ENCODE results near the gene AGFG1.

DNA sequence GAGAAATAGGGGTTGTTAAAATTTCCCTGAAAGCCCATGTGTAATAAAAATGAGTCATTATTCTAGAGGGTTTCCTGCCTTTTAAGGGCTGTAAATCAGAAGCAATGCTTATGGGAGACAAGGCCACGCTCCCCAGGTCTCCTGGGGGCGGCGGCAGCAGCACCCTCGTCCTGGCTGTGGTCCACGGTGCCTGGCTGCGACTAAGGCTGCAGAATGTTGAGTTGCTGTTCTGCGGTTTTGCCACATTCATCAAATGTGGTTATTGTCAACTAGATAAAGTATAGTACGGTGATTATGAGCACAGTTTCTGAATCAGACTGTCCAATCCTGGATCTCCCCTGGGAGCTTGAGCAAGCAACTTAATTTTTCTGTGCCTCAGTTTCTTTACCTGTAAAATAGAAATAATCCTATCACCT, 11.9 kb upstream of the AGFG1 start:
- TF ChIP-seq, protein P1, sequence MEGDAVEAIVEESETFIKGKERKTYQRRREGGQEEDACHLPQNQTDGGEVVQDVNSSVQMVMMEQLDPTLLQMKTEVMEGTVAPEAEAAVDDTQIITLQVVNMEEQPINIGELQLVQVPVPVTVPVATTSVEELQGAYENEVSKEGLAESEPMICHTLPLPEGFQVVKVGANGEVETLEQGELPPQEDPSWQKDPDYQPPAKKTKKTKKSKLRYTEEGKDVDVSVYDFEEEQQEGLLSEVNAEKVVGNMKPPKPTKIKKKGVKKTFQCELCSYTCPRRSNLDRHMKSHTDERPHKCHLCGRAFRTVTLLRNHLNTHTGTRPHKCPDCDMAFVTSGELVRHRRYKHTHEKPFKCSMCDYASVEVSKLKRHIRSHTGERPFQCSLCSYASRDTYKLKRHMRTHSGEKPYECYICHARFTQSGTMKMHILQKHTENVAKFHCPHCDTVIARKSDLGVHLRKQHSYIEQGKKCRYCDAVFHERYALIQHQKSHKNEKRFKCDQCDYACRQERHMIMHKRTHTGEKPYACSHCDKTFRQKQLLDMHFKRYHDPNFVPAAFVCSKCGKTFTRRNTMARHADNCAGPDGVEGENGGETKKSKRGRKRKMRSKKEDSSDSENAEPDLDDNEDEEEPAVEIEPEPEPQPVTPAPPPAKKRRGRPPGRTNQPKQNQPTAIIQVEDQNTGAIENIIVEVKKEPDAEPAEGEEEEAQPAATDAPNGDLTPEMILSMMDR (IDR thresholded peaks at IDR 0.05) = no peak
- TF ChIP-seq, protein P2, sequence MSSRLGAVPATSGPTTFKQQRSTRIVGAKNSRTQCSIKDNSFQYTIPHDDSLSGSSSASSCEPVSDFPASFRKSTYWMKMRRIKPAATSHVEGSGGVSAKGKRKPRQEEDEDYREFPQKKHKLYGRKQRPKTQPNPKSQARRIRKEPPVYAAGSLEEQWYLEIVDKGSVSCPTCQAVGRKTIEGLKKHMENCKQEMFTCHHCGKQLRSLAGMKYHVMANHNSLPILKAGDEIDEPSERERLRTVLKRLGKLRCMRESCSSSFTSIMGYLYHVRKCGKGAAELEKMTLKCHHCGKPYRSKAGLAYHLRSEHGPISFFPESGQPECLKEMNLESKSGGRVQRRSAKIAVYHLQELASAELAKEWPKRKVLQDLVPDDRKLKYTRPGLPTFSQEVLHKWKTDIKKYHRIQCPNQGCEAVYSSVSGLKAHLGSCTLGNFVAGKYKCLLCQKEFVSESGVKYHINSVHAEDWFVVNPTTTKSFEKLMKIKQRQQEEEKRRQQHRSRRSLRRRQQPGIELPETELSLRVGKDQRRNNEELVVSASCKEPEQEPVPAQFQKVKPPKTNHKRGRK (CRISPR knock-in tag; IDR thresholded peaks at IDR 0.05; ENCODE audit: borderline replicate concordance) = no peak
- TF ChIP-seq ZNF416 (CRISPR knock-in tag; IDR thresholded peaks at IDR 0.05) = no peak
- TF ChIP-seq, protein P3, sequence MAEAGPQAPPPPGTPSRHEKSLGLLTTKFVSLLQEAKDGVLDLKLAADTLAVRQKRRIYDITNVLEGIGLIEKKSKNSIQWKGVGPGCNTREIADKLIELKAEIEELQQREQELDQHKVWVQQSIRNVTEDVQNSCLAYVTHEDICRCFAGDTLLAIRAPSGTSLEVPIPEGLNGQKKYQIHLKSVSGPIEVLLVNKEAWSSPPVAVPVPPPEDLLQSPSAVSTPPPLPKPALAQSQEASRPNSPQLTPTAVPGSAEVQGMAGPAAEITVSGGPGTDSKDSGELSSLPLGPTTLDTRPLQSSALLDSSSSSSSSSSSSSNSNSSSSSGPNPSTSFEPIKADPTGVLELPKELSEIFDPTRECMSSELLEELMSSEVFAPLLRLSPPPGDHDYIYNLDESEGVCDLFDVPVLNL (CRISPR knock-in tag; IDR thresholded peaks at IDR 0.05; ENCODE audit: borderline replicate concordance, low read depth) = no peak
- TF ChIP-seq, protein P4, sequence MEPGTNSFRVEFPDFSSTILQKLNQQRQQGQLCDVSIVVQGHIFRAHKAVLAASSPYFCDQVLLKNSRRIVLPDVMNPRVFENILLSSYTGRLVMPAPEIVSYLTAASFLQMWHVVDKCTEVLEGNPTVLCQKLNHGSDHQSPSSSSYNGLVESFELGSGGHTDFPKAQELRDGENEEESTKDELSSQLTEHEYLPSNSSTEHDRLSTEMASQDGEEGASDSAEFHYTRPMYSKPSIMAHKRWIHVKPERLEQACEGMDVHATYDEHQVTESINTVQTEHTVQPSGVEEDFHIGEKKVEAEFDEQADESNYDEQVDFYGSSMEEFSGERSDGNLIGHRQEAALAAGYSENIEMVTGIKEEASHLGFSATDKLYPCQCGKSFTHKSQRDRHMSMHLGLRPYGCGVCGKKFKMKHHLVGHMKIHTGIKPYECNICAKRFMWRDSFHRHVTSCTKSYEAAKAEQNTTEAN (CRISPR knock-in tag; IDR thresholded peaks at IDR 0.05) = no peak
- TF ChIP-seq JUN (CRISPR knock-in tag; IDR thresholded peaks at IDR 0.05) = no peak
- TF ChIP-seq, protein P5, sequence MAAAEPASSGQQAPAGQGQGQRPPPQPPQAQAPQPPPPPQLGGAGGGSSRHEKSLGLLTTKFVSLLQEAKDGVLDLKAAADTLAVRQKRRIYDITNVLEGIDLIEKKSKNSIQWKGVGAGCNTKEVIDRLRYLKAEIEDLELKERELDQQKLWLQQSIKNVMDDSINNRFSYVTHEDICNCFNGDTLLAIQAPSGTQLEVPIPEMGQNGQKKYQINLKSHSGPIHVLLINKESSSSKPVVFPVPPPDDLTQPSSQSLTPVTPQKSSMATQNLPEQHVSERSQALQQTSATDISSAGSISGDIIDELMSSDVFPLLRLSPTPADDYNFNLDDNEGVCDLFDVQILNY (CRISPR knock-in tag; IDR thresholded peaks at IDR 0.05) = no peak
- TF ChIP-seq, protein P6, sequence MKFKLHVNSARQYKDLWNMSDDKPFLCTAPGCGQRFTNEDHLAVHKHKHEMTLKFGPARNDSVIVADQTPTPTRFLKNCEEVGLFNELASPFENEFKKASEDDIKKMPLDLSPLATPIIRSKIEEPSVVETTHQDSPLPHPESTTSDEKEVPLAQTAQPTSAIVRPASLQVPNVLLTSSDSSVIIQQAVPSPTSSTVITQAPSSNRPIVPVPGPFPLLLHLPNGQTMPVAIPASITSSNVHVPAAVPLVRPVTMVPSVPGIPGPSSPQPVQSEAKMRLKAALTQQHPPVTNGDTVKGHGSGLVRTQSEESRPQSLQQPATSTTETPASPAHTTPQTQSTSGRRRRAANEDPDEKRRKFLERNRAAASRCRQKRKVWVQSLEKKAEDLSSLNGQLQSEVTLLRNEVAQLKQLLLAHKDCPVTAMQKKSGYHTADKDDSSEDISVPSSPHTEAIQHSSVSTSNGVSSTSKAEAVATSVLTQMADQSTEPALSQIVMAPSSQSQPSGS (CRISPR knock-in tag; IDR thresholded peaks at IDR 0.05; ENCODE audit: borderline replicate concordance, low read depth) = no peak
- TF ChIP-seq CREB1 (CRISPR knock-in tag; IDR thresholded peaks at IDR 0.05) = no peak
- no peak for TF ChIP-seq ZNF317 (CRISPR knock-in tag; IDR thresholded peaks at IDR 0.05; ENCODE audit: borderline replicate concordance, low read depth)
